ENCODE results near the gene KCTD2. TPM values are rescaled to one million over a fixed set of nuclear protein-coding genes. Genes with fewer than 3 reads are reported as not detected.

Gene KCTD2
- total and polyA plus RNA-seq, 9 of the 15 experiments (the other 6 are each of a cell fraction or from before 2014, with no cell fraction given) = 1.7 to 32.9 (median 15.8) TPM

- TF ChIP-seq ZNF592 (IDR thresholded peaks at IDR 0.05) (no peak), HMBOX1 (IDR thresholded peaks at IDR 0.05) (peak; percentile 62), ATF2 (CRISPR knock-in tag; IDR thresholded peaks at IDR 0.05) (no peak), ZNF655 (CRISPR knock-in tag; IDR thresholded peaks at IDR 0.05) (no peak)
These were observed 18.6 kb downstream of the KCTD2 start (continued) for GRCh38 chr17:75065562-75066151.
